Endothelial cell of umbilical vein (primary cell): ENCODE results near the gene POLR2H. TPM values are rescaled to one million over a fixed set of nuclear protein-coding genes. Genes with fewer than 3 reads are reported as not detected.

Source experiments
- BruUV-seq: library from RNA; stranded (reverse); fragments of 400-500 nt; replicated peaks from 2 replicates; lab custom pipeline; 2021; lab: Mats Ljungman, UMichigan
- CTCF ChIA-PET: fragments of 300-600, 350-600 bp; sonication (Branson Sonifier 250); formaldehyde crosslinking; loops from one replicate; lab custom pipeline; 2021; ENCODE audit warnings: antibody characterized with exemption, inconsistent platforms; lab: Charles Lee
- POLR2A ChIA-PET: fragments of 300-600, 350-600 bp; sonication (Branson Sonifier 250); formaldehyde crosslinking; loops from one replicate; lab custom pipeline; 2021; ENCODE audit warnings: antibody characterized with exemption, inconsistent platforms; lab: Charles Lee
- DNase-seq: peaks from one replicate; pipeline ENCODE4 v3.0.0-alpha.2; 2011; ENCODE audit warnings: low read depth, low spot score
- FAIRE-seq: peaks from 2 replicates; lab custom pipeline; 2011; peaks lifted over from hg19 to GRCh38; lab: Jason Lieb, UNC
- H2AFZ ChIP-seq: 2 replicates; pipeline ENCODE4 v1.6.0; 2012; ENCODE audit warnings: low read depth, low read length, control low read depth, inconsistent platforms
- H3K27ac ChIP-seq: 2 replicates; pipeline ENCODE4 v1.5.1; 2011; ENCODE audit warnings: low read depth, mild to moderate bottlenecking, control low read depth, low read length, moderate library complexity; ENCODE audit not compliant: insufficient read depth
- H3K27me3 ChIP-seq, 2 experiments: 2 replicates each; pipeline versions ENCODE4 v1.6.0 to v1.6.1; 2011; ENCODE audit warnings: low read length in 2 of 2, mixed read lengths in 1 of 2; ENCODE audit not compliant: control insufficient read depth in 2 of 2, insufficient read depth in 2 of 2
- H3K36me3 ChIP-seq, 2 experiments: 2 replicates in 1 of 2; 3 replicates in 1 of 2; pipeline ENCODE4 v1.5.1; 2011; ENCODE audit warnings: low read length in 2 of 2, mild to moderate bottlenecking in 1 of 2, moderate library complexity in 1 of 2; ENCODE audit not compliant: control insufficient read depth in 2 of 2, insufficient read depth in 2 of 2; ENCODE audit errors: extremely low read depth in 1 of 2
- H3K4me1 ChIP-seq: 3 replicates; pipeline ENCODE4 v1.5.1; 2011; ENCODE audit warnings: mild to moderate bottlenecking, low read length; ENCODE audit not compliant: control insufficient read depth, insufficient read depth; ENCODE audit errors: extremely low read depth
- H3K4me2 ChIP-seq: 2 replicates; pipeline ENCODE4 v1.6.1; 2011; ENCODE audit warnings: low read length, control low read depth, mixed read lengths; ENCODE audit not compliant: insufficient read depth
- H3K4me3 ChIP-seq, 3 experiments: fragments of 200-600 bp in 1 of 3; sonication (generic), shearing (Covaris generic) in 1 of 3; replicated peaks in 1 of 3; 2 replicates each; pipeline ENCODE4 v1.5.1; 2011 to 2016; ENCODE audit warnings: control low read depth in 3 of 3, low read length in 3 of 3, mild to moderate bottlenecking in 2 of 3, inconsistent platforms in 1 of 3, low read depth in 1 of 3, moderate library complexity in 1 of 3; ENCODE audit not compliant: insufficient read depth in 1 of 3
- H3K79me2 ChIP-seq: 2 replicates; pipeline ENCODE4 v1.6.0; 2012; ENCODE audit warnings: low read length, inconsistent platforms; ENCODE audit not compliant: control insufficient read depth, insufficient read depth
- H3K9ac ChIP-seq: replicated peaks from 2 replicates; pipeline ENCODE3; 2011; ENCODE audit warnings: low read length, control low read depth; ENCODE audit not compliant: insufficient read depth; ENCODE audit errors: extremely low read depth
- H3K9me1 ChIP-seq: replicated peaks from 3 replicates; pipeline ENCODE4 v1.6.0; 2011; ENCODE audit warnings: mild to moderate bottlenecking, low read length; ENCODE audit not compliant: control insufficient read depth, insufficient read depth; ENCODE audit errors: extremely low read depth
- H3K9me3 ChIP-seq: replicated peaks from 2 replicates; pipeline ENCODE4 v1.5.1; 2012; ENCODE audit warnings: low read length, inconsistent platforms; ENCODE audit not compliant: control insufficient read depth, insufficient read depth
- H4K20me1 ChIP-seq: replicated peaks from 2 replicates; pipeline ENCODE3; 2011; ENCODE audit warnings: mild to moderate bottlenecking, low read length; ENCODE audit not compliant: control insufficient read depth, insufficient read depth; ENCODE audit errors: extremely low read depth
- CTCF ChIP-seq, 2 donors: IDR thresholded peaks; 1 replicate in 1 of 2; 2 replicates in 1 of 2; pipeline ENCODE4 v1.5.1; 2011; ENCODE audit warnings: low read length in 2 of 2, mild to moderate bottlenecking in 2 of 2, moderate library complexity in 2 of 2, control low read depth in 1 of 2, inconsistent platforms in 1 of 2, low read depth in 1 of 2; ENCODE audit not compliant: insufficient read depth in 1 of 2; ENCODE audit errors: extremely low read depth in 1 of 2
- EZH2 ChIP-seq: IDR thresholded peaks from 2 replicates; pipeline ENCODE4 v1.6.1; 2012; ENCODE audit warnings: borderline replicate concordance, low read depth, mild to moderate bottlenecking, moderate library complexity, low read length, inconsistent platforms; ENCODE audit not compliant: severe bottlenecking
- FOS ChIP-seq: IDR thresholded peaks from 2 replicates; pipeline ENCODE4 v1.6.1; 2011; ENCODE audit warnings: mild to moderate bottlenecking, low read length, moderate library complexity, borderline replicate concordance; ENCODE audit not compliant: insufficient read depth
- GATA2 ChIP-seq: IDR thresholded peaks from 2 replicates; pipeline ENCODE4 v1.7.0; 2011; ENCODE audit warnings: low read depth, mild to moderate bottlenecking, moderate library complexity, mixed read lengths, low read length; ENCODE audit not compliant: insufficient read length, insufficient read depth
- JUN ChIP-seq: IDR thresholded peaks from 2 replicates; pipeline ENCODE4 v1.6.1; 2011; ENCODE audit warnings: borderline replicate concordance, low read depth; ENCODE audit not compliant: insufficient read length, insufficient read depth
- MAX ChIP-seq: IDR thresholded peaks from 2 replicates; pipeline ENCODE4 v1.6.1; 2011; ENCODE audit not compliant: insufficient read depth, insufficient read length
- MYC ChIP-seq: IDR thresholded peaks from one replicate; pipeline ENCODE4 v1.6.1; 2011; ENCODE audit warnings: mild to moderate bottlenecking, low read depth, low read length
- POLR2A ChIP-seq: IDR thresholded peaks from 2 replicates; pipeline ENCODE4 v1.6.1; 2012; ENCODE audit warnings: low read depth, mild to moderate bottlenecking, control low read depth, low read length
- POLR2AphosphoS5 ChIP-seq: IDR thresholded peaks from 2 replicates; pipeline ENCODE4 v1.6.1; 2012; ENCODE audit warnings: low read depth, mild to moderate bottlenecking, control low read depth, low read length, moderate library complexity; ENCODE audit not compliant: insufficient read depth
- dilution Hi-C: fragments of 300-500 bp; cut with MboI; formaldehyde crosslinking; loops from one replicate; pipeline ENCODE4 v1.15.0; 2019; ENCODE audit warnings: low sequenced_read_pairs; ENCODE audit not compliant: extremely low pct_ligation_motif_present
- intact Hi-C: fragments of 100-400 bp; cut with micrococcal nuclease; formaldehyde crosslinking; loops from one replicate; pipeline ENCODE4 v1.10.0; 2022
- polyA plus RNA-seq, 4 experiments: library from polyadenylated mRNA; depleted of rRNA in 3 of 4; stranded (reverse) in 3 of 4; unstranded in 1 of 4; fragments of >200 nt; gene quantifications; 2 replicates each; pipeline versions ENCODE4 v1.2.1 to v1.2.3, GENCODE V29; 2011 to 2012; ENCODE audit warnings: missing spikeins in 1 of 4
- total RNA-seq: library from RNA; stranded (reverse); gene quantifications from 2 replicates; pipeline ENCODE4 v1.2.3, GENCODE V29; 2021

POLR2H gene
- total and polyA plus RNA-seq, 2 donors (not counting 3 experiments of a cell fraction or from before 2014, with no cell fraction given), result 89.0 to 276 TPM

- BruUV-seq, result no TSS peak
- intact Hi-C loops (no loop called here), dilution Hi-C loops (no loop called here)
- no peak for TF ChIP-seq FOS
- TF ChIP-seq EZH2, result no peak
- no peak for TF ChIP-seq GATA2
- no peak for TF ChIP-seq POLR2A
- TF ChIP-seq POLR2AphosphoS5, result no peak
- TF ChIP-seq MYC, result no peak
- TF ChIP-seq MAX, result no peak
- no peaks in the 10 kb centered on the region for H3K9me1 ChIP-seq
- no peak overlapping the region for H3K27ac ChIP-seq
- H3K9ac ChIP-seq, result no peak overlapping the region
- H3K27me3 ChIP-seq, result no peaks in the 10 kb centered on the region
- FAIRE-seq (no peak), DNase-seq (no peak)
- no peaks in the 10 kb centered on the region for H3K9me3 ChIP-seq
- no peak overlapping the region for H3K4me2 ChIP-seq
- no peak overlapping the region for H2AFZ ChIP-seq
- H3K4me1 ChIP-seq, result peaks cover 5% of the 10 kb centered on the region
- H3K79me2 ChIP-seq, result peaks cover under 1% of the 10 kb centered on the region
- H3K4me3 ChIP-seq, result no peak overlapping the region
- POLR2A ChIA-PET, result no interaction called here
- CTCF ChIA-PET, result interaction anchor here (1.1 to 1.4 kb wide), 2 partner anchors 13 kb away, joined by 3 to 5 read pairs; no protein-coding TSS in a partner anchor
- H4K20me1 ChIP-seq, result no peaks in the 10 kb centered on the region
- H3K36me3 ChIP-seq, result no peaks in the 10 kb centered on the region
Measured at GRCh38 chr3:184358124-184358767, 3.3 kb upstream of the POLR2H start.

GRCh38 chr3:184358921-184359350 is 2.6 kb upstream of the POLR2H start:
- H4K20me1 ChIP-seq, result no peaks in the 10 kb centered on the region
- DNase-seq (no peak), FAIRE-seq (no peak)
- TF ChIP-seq CTCF (IDR thresholded peaks at IDR 0.05; ENCODE audit: extremely low read depth in 1 of 2, insufficient read depth in 1 of 2, low read depth in 1 of 2, low read length in 2 of 2), result no peak
- TF ChIP-seq MYC, result no peak
- no peak for TF ChIP-seq POLR2AphosphoS5
- no peak for TF ChIP-seq FOS
- TF ChIP-seq JUN, result no peak
- TF ChIP-seq MAX, result no peak
- TF ChIP-seq GATA2, result no peak
- no peak for TF ChIP-seq EZH2
- no peak for TF ChIP-seq POLR2A
- H3K27me3 ChIP-seq, result no peaks in the 10 kb centered on the region
- ChIA-PET CTCF (interaction anchor here (1.1 to 1.4 kb wide), 2 partner anchors 13 kb away, joined by 3 to 5 read pairs; no protein-coding TSS in a partner anchor), POLR2A (no interaction called here)
- H2AFZ ChIP-seq, result no peak overlapping the region
- dilution Hi-C loops (no loop called here), intact Hi-C loops (no loop called here)
- no peak overlapping the region for H3K4me3 ChIP-seq
- no peak overlapping the region for H3K9ac ChIP-seq
- no peaks in the 10 kb centered on the region for H3K9me1 ChIP-seq
- H3K4me2 ChIP-seq, result no peak overlapping the region
- H3K79me2 ChIP-seq, result peaks cover 7% of the 10 kb centered on the region
- H3K9me3 ChIP-seq, result no peaks in the 10 kb centered on the region
- H3K4me1 ChIP-seq, result peaks cover 6% of the 10 kb centered on the region
- H3K27ac ChIP-seq, result no peak overlapping the region
- no peaks in the 10 kb centered on the region for H3K36me3 ChIP-seq
- BruUV-seq, result no TSS peak
